GM12873 (cell line): ENCODE measurements around the gene SUSD6.

Source experiments
- TF ChIP-seq, protein P1 (sequence below): IDR thresholded peaks from 2 replicates; pipeline ENCODE4 v1.5.1; 2012; ENCODE audit warnings: low read depth, mild to moderate bottlenecking, moderate library complexity, low read length, control low read depth; ENCODE audit not compliant: insufficient read depth; ENCODE audit errors: missing control alignments

The SUSD6 gene

DNA sequence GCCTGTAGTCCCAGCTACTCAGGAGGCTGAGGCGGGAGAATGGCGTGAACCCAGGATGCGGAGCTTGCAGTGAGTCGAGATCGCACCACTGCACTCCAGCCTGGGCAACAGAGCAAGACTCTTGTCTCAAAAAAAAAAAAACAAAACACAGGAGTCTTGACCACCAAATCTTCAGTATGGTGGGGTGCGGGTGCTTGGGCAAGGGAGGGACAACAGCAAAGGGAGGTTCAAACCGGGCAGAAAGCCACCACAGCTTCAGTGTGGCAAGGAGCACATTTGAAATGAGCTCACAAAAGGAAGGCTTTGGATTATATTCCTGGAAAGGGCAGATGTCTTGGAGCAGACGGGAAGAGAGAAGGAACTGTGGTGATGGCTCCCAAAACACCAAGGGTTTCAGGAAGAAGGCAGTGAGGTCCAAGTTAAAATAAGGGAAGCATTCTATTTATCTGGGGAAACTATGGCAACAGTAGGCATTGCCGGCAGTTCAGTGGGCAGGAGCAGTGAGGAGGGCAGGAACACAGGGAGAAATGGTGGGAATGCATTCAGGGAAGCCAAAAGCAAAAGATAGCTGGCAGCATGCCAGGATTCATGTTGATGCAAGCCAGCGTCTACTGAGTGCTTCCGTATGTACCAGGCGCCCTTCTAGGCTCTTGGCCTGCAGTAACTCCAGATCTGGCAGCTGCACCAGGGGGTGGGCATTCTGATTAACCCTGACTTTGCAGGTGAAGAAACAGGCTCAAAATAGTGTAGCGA is 104.5 kb downstream of the SUSD6 start:
- TF ChIP-seq, protein P1, sequence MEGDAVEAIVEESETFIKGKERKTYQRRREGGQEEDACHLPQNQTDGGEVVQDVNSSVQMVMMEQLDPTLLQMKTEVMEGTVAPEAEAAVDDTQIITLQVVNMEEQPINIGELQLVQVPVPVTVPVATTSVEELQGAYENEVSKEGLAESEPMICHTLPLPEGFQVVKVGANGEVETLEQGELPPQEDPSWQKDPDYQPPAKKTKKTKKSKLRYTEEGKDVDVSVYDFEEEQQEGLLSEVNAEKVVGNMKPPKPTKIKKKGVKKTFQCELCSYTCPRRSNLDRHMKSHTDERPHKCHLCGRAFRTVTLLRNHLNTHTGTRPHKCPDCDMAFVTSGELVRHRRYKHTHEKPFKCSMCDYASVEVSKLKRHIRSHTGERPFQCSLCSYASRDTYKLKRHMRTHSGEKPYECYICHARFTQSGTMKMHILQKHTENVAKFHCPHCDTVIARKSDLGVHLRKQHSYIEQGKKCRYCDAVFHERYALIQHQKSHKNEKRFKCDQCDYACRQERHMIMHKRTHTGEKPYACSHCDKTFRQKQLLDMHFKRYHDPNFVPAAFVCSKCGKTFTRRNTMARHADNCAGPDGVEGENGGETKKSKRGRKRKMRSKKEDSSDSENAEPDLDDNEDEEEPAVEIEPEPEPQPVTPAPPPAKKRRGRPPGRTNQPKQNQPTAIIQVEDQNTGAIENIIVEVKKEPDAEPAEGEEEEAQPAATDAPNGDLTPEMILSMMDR = no peak

DNA sequence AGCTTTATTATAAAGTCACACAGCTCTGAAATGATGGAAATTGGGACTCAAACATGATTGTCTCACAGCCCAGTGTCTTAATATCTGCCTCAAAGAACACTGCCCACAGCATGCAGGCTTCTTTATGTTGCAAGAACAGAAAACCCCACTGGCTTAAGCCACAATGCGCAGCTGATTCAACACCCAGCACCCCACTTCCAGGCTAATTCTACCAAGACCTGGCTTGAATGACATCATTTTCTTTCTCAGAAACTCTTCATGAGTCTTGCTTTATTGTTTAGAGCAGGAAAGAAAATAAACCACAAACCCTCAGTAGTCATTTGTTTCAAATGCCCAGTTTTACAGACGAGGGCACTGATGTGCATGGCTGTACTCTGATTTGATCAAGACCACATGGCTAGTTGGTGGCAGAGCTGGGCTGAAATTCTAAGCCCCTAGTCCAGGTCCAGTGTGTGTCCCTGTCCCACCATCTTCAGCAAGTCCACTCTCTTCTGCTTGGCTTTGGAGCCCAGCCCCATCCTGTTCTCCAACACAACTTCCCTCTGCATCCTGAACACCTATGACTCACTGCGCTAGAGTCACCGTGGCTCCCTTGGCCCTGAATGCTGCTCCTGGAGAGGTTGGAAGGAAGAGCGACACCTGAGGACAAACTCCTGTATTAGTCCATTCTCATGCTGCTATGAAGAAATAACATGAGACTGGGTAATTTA is 105.2 kb downstream of the SUSD6 start:
- TF ChIP-seq, protein P1 = no peak

DNA sequence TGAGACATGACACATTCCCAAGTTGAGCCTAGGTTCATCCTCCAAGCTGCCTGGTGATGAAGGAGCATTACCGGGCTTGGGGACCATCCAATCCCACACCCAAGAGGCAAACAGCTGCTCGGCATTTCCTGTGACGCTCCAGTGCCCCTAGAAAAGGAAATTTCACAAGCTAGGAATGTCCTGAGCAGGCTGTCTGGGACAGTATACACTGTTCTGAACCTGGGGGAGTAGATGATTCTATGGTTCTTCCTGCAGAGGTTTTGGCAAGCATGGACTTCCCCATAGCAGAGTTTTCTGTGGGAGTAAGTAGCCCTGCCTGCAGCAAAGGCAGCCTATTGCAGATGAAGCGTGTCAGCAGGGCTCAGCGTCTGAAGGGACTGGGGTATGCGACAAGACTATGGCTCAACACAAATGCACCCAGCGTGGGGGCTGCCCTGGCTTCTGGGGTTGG is 108.1 kb downstream of the SUSD6 start:
- TF ChIP-seq, protein P1 = no peak

DNA sequence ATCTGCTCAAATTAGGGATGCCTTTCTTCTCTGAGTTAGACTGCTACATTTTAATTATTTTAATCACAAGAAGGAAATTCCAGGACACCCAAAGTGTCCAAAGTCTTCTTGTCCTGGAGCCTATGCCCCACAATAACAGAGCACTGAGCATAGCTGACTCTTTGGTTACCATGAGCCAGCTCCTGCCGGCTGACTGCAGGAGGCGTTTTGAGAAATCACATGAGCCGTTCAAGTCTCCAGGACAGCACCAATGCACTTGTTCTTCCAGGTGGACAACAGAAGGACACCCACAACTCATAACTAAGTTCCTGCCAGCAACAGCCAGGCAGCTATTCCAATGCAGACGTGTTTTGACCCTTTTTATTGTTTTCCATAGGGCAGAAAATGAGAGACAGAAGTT is 109.5 kb downstream of the SUSD6 start:
- TF ChIP-seq, protein P1 = no peak

DNA sequence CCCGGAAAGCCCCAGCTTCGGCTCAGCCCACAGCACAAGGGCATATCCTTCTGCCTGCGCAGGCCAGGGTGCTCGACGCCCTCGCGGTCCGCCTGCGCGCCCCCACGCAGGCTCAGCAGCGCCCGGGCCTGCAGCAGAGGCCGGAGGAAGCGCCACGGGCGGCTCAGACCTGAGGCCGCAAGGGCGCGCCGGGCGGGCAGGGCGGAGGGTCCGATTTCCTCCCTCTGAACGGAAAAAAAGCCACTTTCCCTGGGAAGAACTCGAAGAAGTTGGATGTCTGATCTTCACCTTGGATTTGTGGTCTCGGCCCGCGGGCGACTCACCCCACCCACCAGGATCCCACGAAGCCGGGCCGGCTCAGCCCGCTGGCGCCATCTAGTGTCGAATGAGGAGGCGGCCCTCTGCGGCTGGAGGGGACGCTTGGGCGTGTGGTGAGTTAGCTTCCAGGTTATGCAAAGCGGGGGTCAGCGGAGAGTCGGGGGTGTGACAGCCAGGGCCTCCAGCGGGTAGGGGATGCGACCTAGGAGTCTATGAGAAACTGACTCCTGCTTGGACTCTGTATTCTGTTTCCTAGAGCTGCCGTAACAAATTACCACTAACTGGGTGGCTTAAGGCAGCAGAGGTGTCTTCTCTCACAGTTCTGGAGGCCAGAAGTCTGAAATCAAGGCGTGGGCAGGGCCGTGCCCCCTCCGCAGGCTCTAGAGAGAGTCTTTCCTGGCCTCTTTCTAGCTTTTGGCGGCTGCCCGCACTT is 115.5 kb downstream of the SUSD6 start:
- TF ChIP-seq, protein P1 = peak; percentile 93

GRCh38 chr14:69727860-69728259 is 116.5 kb downstream of the SUSD6 start:
- TF ChIP-seq, protein P1 = no peak

GRCh38 chr14:69741055-69741454 is 129.7 kb downstream of the SUSD6 start:
- TF ChIP-seq, protein P1 = no peak
